Measurements from ENCODE around the gene DLG2. TPM values are rescaled to one million over a fixed set of nuclear protein-coding genes. Genes with fewer than 3 reads are reported as not detected.
"Not testable (repeated sequence)": the region's sequence is repeated elsewhere in the genome, so short reads cannot be mapped to it uniquely, and the experiment has no call there.

Gene DLG2
- polyA plus RNA-seq, 4 donors, result 12.8 to 14.2 (median 13.7) TPM

GRCh38 chr11:85256433-85256832 is 370.7 kb downstream of the DLG2 start:
- no peak for DNase-seq (ENCODE audit: low read depth in 4 of 4, low spot score in 3 of 4)

DNA sequence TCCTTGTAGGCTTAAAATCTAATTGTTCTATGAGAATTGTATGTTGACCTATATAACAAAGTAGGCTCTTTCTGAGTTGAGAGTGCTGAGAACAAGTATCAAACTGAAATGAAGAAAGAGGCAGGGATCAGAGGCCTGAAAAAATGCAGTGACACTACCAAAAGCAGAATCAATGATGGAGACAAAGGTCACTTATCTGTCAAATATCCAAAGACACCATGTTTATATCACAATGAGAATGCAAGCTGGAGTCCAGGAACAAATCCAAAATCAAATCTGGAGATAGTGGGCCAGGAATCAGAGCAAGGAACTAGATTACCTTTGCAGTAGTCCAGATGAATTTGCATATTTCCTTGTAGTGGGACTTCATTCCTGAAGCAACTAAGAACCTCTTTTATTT is 377.7 kb downstream of the DLG2 start:
- DNase-seq (ENCODE audit: low read depth in 4 of 4, low spot score in 3 of 4), result no peak

DNA sequence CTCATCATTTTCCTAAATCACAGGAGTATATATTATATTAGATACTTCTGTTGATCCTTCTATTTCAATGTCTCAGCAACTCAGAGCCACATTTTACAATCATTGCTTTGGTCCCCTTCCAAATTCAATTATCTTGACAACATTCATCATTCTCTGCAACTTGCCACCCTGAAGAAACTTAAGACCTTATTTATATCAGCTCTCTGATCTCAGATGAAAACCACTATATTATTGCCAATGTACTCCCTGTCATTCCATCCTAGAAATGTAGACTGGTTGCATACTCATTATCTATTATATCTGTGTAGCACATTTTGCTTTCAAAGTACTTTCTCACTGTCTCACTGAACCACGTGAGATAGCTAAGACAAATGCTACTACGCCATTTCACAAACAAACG is 379.3 kb downstream of the DLG2 start:
- no peak for DNase-seq (ENCODE audit: low read depth in 4 of 4, low spot score in 3 of 4)

DNA sequence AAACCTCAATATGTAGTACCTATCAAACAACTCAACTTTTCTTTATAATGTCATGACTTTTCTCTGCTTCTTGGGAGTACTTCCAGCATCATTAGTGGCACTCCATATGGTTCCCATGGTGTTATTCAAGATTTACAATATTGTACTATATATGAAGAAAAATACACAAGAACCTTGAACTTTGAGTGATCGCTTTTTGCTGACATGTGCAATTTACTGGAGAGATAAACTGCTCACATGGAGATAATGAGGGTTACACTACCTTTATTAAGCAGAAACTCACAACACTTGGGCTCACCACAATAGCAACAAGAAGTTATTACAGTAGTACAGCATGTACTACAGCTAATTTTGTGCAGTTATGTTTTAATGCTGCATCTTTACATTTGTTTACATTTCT is 388.2 kb downstream of the DLG2 start:
- DNase-seq (ENCODE audit: low read depth in 4 of 4, low spot score in 3 of 4), result no peak

- not testable (repeated sequence) for DNase-seq (ENCODE audit: low read depth in 4 of 4, low spot score in 3 of 4)
These were observed 389.1 kb downstream of the DLG2 start for GRCh38 chr11:85238038-85238437.

GRCh38 chr11:85236211-85236610 is 390.9 kb downstream of the DLG2 start:
- no peak for DNase-seq (ENCODE audit: low read depth in 4 of 4, low spot score in 3 of 4)

DNA sequence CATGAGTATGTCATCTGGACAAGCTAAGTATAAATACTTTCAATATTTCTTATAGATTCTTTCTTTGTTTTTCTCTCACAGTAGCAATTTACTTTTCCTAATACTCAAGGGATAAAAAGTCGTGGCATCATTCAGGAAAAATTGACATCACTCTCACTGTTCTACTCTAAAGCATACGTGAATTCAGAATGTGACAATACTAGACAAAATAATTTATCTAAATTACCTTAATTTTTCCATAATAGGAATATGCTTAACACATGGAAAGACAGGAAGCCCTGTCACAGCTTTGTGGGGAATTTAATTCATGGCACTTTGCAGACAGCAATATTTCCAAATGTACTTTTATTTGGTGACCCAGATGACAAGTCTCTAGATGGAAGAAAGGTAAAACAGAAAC is 394.6 kb downstream of the DLG2 start:
- no peak for DNase-seq (ENCODE audit: low read depth in 4 of 4, low spot score in 3 of 4)

DNA sequence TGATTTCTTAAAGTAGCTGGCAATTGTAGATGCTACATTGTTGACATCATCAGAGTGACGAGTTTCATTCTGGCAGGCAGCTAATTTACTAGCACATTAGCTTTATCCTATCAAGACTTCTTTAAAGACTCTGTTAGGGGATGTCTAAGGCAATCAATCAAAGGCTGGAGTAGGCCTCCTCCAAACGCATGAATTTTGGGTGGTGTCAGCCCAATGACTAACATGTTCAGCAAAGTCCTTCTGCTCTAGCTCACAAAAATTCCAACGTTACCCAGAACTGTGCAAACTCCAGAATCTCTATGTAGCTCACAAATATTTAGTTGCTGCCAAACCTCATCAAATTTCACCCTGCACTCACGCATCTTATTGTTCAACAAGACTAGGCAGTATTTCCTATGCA is 395.6 kb downstream of the DLG2 start:
- DNase-seq (ENCODE audit: low read depth in 4 of 4, low spot score in 3 of 4), result no peak

DNA sequence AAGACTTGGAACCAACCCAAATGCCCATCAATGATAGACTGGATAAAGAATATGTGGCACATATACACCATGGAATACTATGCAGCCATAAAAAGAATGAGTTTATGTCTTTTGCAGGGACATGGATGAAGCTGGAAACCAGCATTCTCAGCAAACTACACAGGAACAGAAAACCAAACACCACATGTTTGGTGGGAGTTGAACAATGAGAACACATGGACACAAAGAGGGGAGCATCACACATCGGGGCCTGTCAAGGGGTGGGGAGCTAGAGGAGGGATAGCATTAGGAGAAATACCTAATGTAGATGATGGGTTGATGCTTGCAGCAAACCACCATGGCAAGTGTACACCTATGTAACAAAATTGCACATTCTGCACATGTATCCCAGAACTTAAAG is 397.4 kb downstream of the DLG2 start:
- not testable (repeated sequence) for DNase-seq (ENCODE audit: low read depth in 4 of 4, low spot score in 3 of 4)

- no peak for DNase-seq (ENCODE audit: low read depth in 4 of 4, low spot score in 3 of 4)
These were observed 430.2 kb downstream of the DLG2 start for GRCh38 chr11:85196968-85197367.

- DNase-seq (ENCODE audit: low read depth in 4 of 4, low spot score in 3 of 4), result no peak
These were observed 431.2 kb downstream of the DLG2 start for GRCh38 chr11:85195934-85196333.

DNA sequence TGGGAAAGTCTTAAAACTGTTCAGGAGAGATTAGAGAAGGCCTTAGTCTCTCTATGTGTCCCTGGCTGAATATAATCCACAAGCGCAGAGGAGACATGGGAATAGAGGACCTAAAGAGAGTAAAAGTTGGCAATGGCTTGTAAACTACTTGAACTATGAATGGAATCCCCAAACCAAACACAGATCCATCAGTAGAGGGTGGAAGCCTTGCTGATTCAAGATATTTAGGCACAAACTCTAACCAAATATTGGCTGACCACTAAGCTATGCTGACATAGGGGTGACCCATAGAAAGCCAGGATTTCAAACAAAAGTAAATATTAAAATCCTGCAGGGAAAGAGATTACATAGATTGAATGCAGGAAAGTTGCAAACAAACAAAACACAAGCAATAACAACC is 439.2 kb downstream of the DLG2 start:
- DNase-seq (ENCODE audit: low read depth in 4 of 4, low spot score in 3 of 4), result no peak

- no peak for DNase-seq (ENCODE audit: low read depth in 4 of 4, low spot score in 3 of 4)
These were observed 442.4 kb downstream of the DLG2 start for GRCh38 chr11:85184721-85185120.

DNA sequence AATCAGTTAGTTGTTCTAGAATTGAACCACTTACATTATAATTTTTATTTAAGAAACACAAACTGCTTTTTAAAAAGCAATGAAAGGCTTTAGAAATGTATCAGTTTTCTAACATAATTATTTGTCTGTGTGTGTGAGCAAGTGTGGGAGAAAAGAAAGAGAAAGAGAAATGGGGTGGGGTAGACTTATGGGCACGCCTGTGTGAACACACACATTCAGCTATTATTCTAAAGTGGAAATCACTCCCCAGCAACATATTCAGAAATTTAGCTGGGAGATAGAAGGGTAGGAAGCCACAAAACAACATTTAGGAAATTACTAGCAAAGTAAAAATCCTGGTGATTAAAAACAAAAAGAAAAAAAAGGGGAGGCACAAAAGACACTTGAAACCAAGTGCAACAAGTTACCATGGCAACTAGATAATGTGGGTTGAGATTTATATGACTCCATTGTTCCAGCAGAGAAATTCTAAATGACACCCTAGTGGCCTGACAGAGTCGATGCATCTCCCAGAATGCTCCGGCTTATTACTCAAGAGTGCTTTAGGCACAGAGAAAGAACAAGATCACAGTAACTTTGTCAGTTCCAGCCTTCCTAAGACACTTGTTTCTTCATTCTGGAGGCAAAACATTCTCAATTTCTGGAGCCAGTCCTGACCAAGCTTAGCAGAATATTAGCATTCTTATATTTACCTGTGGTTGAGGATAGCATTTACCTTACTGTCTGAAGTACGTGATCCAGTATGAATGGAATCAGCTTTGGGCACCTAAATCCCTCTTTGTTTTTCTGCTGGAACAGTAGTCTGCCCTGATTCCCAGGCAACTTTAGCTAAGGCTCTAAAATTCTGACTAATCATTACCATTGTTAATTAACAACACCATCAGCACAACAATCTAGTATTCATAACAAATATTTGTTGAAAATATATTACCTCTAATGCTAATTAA is 444.4 kb downstream of the DLG2 start:
- peak in 1 of 4 donors; percentile 7 for DNase-seq (ENCODE audit: low read depth in 4 of 4, low spot score in 3 of 4)

- no peak for DNase-seq (ENCODE audit: low read depth in 4 of 4, low spot score in 3 of 4)
These were observed 446.6 kb downstream of the DLG2 start for GRCh38 chr11:85180528-85180927.

DNA sequence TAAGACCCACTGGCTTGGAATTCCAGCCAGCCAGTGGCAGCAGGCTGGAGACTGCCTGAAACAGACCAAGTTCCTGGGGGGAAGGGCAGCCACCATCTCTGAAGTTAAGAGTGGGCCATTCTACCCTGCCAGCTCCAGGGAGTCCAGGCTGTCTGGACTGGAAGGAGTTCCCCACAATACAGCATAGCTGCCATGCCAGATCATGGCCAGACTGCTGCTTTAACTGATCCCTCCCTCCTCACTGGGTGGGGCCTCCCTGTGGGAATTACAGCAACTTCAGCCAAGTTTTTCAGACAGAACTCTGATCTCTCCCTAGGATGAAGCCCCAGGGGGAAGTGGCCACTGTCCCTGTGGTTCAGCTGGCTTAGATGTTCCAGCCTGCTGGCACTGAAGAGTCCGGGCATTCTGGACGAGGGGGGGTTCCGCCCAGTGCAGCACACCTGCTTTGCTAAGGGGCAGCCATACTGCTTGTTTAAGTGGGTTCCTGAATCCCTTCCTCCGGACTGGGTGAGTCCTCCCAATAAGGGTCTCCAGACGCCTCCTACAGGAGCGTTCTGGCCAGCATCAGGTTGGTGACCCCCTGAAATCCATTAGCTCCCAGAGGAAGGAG is 455.4 kb downstream of the DLG2 start:
- DNase-seq (ENCODE audit: low read depth in 4 of 4, low spot score in 3 of 4), result no peak

GRCh38 chr11:85170184-85170583 is 457.0 kb downstream of the DLG2 start:
- DNase-seq (ENCODE audit: low read depth in 4 of 4, low spot score in 3 of 4), result no peak

- no peak for DNase-seq (ENCODE audit: low read depth in 4 of 4, low spot score in 3 of 4)
These were observed 459.7 kb downstream of the DLG2 start for GRCh38 chr11:85167471-85167870.

DNA sequence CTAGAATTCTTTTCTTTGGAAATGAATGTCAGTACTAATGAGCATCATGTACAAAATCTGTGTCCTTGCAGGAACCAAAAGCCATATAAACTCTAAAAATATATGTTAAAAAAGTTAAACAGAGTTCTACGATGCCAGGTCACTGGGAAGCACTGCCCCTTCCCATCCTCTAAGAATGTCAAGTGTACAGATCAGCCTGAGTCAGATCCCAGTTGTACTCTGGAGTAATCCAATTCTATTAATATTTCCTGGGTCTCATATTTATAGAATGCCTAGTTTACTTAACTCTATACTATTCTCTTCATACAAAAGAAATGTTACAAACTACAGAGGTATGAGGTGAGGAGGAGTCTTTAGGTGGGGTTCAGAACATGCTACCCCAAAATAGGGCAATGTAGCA is 460.1 kb downstream of the DLG2 start:
- no peak for DNase-seq (ENCODE audit: low read depth in 4 of 4, low spot score in 3 of 4)

GRCh38 chr11:85165819-85166218 is 461.3 kb downstream of the DLG2 start:
- no peak for DNase-seq (ENCODE audit: low read depth in 4 of 4, low spot score in 3 of 4)

GRCh38 chr11:85164743-85165142 is 462.4 kb downstream of the DLG2 start:
- no peak for DNase-seq (ENCODE audit: low read depth in 4 of 4, low spot score in 3 of 4)

- DNase-seq (ENCODE audit: low read depth in 4 of 4, low spot score in 3 of 4), result no peak
These were observed 472.9 kb downstream of the DLG2 start for GRCh38 chr11:85154294-85154693.

All from right renal pelvis (tissue), 4 donors.